WTC11 (cell line): Measurements from ENCODE around the gene ARGFX.

Experiments used
- ATF1 ChIP-seq: sonication (generic); formaldehyde crosslinking; IDR thresholded peaks from 2 replicates; pipeline ENCODE4 v1.8.1; 2023; ENCODE audit warnings: mild to moderate bottlenecking, moderate library complexity, missing genetic modification reagents
- ESRRA ChIP-seq: sonication (generic); formaldehyde crosslinking; IDR thresholded peaks from 2 replicates; pipeline ENCODE4 v1.8.1; 2022; ENCODE audit warnings: mild to moderate bottlenecking, missing genetic modification reagents, borderline replicate concordance
- NR3C1 ChIP-seq: sonication (generic); formaldehyde crosslinking; conservative IDR thresholded peaks from 2 replicates; pipeline ENCODE4 v1.8.1; 2023; ENCODE audit warnings: low read depth, mild to moderate bottlenecking, missing genetic modification reagents
- RORB ChIP-seq: fragments of 250-450 bp; sonication (Bioruptor Pico); IDR thresholded peaks from 2 replicates; pipeline ENCODE4 v1.9.0; 2021; ENCODE audit warnings: mild to moderate bottlenecking
- TCF7 ChIP-seq: sonication (generic); formaldehyde crosslinking; IDR thresholded peaks from 2 replicates; pipeline ENCODE4 v1.8.0; 2022; ENCODE audit warnings: mild to moderate bottlenecking, low read depth, missing genetic modification reagents, moderate library complexity
- ZNF121 ChIP-seq: sonication (generic); formaldehyde crosslinking; IDR thresholded peaks from 2 replicates; pipeline ENCODE4 v1.8.0; 2023; ENCODE audit warnings: missing genetic modification reagents
- ZNF396 ChIP-seq: fragments of 250-450 bp; sonication (Bioruptor Pico); IDR thresholded peaks from 2 replicates; pipeline ENCODE4 v1.8.0; 2021; ENCODE audit warnings: mild to moderate bottlenecking, moderate library complexity, borderline replicate concordance
- TF ChIP-seq, protein P1 (sequence below): fragments of 200-600 bp; IDR thresholded peaks from 2 replicates; pipeline ENCODE4 v1.8.0; 2022; ENCODE audit warnings: antibody characterized with exemption
- TF ChIP-seq, protein P2 (sequence below): sonication (generic); formaldehyde crosslinking; IDR thresholded peaks from 2 replicates; pipeline ENCODE4 v1.8.1; 2022; ENCODE audit warnings: mild to moderate bottlenecking, missing genetic modification reagents, moderate library complexity, borderline replicate concordance
- TF ChIP-seq, protein P3 (sequence below): sonication (generic); formaldehyde crosslinking; IDR thresholded peaks from 2 replicates; pipeline ENCODE4 v1.8.1; 2022; ENCODE audit warnings: low read depth, mild to moderate bottlenecking, moderate library complexity, missing genetic modification reagents, borderline replicate concordance
- TF ChIP-seq, protein P4 (sequence below): sonication (generic); formaldehyde crosslinking; IDR thresholded peaks from 2 replicates; pipeline ENCODE4 v1.8.0; 2023; ENCODE audit warnings: missing genetic modification reagents, mild to moderate bottlenecking, borderline replicate concordance

DNA sequence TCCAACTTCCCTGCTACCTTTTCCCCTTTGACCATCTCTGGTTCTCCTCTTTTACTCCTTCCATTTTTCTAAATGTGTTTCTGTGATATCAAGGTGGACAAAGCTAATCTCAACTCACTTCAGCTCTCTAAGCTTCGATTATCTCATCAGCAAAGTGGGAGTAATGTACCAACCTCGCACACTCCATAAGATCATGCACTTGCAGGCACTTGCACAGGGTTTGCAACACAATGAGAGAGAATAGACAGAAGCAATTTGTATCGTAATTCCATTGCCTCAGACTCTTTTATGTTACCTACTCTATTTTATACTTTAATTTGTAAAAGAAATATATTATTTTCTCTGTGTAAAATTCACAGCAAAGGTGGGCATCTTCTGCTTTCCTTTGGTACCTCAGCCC, 15.0 kb upstream of the ARGFX start:
- TF ChIP-seq, protein P1, sequence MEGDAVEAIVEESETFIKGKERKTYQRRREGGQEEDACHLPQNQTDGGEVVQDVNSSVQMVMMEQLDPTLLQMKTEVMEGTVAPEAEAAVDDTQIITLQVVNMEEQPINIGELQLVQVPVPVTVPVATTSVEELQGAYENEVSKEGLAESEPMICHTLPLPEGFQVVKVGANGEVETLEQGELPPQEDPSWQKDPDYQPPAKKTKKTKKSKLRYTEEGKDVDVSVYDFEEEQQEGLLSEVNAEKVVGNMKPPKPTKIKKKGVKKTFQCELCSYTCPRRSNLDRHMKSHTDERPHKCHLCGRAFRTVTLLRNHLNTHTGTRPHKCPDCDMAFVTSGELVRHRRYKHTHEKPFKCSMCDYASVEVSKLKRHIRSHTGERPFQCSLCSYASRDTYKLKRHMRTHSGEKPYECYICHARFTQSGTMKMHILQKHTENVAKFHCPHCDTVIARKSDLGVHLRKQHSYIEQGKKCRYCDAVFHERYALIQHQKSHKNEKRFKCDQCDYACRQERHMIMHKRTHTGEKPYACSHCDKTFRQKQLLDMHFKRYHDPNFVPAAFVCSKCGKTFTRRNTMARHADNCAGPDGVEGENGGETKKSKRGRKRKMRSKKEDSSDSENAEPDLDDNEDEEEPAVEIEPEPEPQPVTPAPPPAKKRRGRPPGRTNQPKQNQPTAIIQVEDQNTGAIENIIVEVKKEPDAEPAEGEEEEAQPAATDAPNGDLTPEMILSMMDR: no peak
- no peak for TF ChIP-seq ZNF396
- TF ChIP-seq NR3C1: no peak
- TF ChIP-seq, protein P2, sequence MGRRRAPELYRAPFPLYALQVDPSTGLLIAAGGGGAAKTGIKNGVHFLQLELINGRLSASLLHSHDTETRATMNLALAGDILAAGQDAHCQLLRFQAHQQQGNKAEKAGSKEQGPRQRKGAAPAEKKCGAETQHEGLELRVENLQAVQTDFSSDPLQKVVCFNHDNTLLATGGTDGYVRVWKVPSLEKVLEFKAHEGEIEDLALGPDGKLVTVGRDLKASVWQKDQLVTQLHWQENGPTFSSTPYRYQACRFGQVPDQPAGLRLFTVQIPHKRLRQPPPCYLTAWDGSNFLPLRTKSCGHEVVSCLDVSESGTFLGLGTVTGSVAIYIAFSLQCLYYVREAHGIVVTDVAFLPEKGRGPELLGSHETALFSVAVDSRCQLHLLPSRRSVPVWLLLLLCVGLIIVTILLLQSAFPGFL: no peak
- TF ChIP-seq ATF1: no peak
- TF ChIP-seq TCF7: no peak
- no peak for TF ChIP-seq ESRRA (CRISPR knock-in tag)
- TF ChIP-seq, protein P3, sequence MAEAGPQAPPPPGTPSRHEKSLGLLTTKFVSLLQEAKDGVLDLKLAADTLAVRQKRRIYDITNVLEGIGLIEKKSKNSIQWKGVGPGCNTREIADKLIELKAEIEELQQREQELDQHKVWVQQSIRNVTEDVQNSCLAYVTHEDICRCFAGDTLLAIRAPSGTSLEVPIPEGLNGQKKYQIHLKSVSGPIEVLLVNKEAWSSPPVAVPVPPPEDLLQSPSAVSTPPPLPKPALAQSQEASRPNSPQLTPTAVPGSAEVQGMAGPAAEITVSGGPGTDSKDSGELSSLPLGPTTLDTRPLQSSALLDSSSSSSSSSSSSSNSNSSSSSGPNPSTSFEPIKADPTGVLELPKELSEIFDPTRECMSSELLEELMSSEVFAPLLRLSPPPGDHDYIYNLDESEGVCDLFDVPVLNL (CRISPR knock-in tag): no peak
- TF ChIP-seq ZNF121 (CRISPR knock-in tag): no peak
- TF ChIP-seq RORB (CRISPR knock-in tag): no peak
- TF ChIP-seq, protein P4, sequence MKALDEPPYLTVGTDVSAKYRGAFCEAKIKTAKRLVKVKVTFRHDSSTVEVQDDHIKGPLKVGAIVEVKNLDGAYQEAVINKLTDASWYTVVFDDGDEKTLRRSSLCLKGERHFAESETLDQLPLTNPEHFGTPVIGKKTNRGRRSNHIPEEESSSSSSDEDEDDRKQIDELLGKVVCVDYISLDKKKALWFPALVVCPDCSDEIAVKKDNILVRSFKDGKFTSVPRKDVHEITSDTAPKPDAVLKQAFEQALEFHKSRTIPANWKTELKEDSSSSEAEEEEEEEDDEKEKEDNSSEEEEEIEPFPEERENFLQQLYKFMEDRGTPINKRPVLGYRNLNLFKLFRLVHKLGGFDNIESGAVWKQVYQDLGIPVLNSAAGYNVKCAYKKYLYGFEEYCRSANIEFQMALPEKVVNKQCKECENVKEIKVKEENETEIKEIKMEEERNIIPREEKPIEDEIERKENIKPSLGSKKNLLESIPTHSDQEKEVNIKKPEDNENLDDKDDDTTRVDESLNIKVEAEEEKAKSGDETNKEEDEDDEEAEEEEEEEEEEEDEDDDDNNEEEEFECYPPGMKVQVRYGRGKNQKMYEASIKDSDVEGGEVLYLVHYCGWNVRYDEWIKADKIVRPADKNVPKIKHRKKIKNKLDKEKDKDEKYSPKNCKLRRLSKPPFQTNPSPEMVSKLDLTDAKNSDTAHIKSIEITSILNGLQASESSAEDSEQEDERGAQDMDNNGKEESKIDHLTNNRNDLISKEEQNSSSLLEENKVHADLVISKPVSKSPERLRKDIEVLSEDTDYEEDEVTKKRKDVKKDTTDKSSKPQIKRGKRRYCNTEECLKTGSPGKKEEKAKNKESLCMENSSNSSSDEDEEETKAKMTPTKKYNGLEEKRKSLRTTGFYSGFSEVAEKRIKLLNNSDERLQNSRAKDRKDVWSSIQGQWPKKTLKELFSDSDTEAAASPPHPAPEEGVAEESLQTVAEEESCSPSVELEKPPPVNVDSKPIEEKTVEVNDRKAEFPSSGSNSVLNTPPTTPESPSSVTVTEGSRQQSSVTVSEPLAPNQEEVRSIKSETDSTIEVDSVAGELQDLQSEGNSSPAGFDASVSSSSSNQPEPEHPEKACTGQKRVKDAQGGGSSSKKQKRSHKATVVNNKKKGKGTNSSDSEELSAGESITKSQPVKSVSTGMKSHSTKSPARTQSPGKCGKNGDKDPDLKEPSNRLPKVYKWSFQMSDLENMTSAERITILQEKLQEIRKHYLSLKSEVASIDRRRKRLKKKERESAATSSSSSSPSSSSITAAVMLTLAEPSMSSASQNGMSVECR (CRISPR knock-in tag): no peak
